Activated B cell treated with CpG ODN at 0.5 μM for 24 hours (primary cell): ENCODE data around the gene CCDC73. TPM values are rescaled to one million over a fixed set of nuclear protein-coding genes. Genes with fewer than 3 reads are reported as not detected.

Experiments used
- ATAC-seq: fragments of 200-7000 bp; cut with Tn5 transposase; one replicate; pipeline ENCODE4 v1.10.0; 2021; ENCODE audit warnings: low read depth, mild to moderate bottlenecking, moderate library complexity
- CTCF ChIA-PET: fragments of 350-600 bp; sonication (Branson Sonifier 250); formaldehyde crosslinking; loops from one replicate; lab custom pipeline; 2021; ENCODE audit warnings: antibody characterized with exemption; lab: Charles Lee
- POLR2A ChIA-PET: fragments of 350-600 bp; sonication (Branson Sonifier 250); formaldehyde crosslinking; loops from one replicate; lab custom pipeline; 2021; ENCODE audit warnings: antibody characterized with exemption; lab: Charles Lee
- DNase-seq: peaks from one replicate; pipeline ENCODE4 v3.0.0; 2022
- H3K27ac Mint-ChIP-seq: one replicate; pipeline ENCODE4 v1.8.0; 2020; ENCODE audit warnings: mixed read lengths
- H3K27me3 Mint-ChIP-seq: one replicate; pipeline ENCODE4 v1.8.0; 2021; ENCODE audit warnings: mixed read lengths
- H3K36me3 Mint-ChIP-seq: one replicate; pipeline ENCODE4 v1.8.0; 2021; ENCODE audit warnings: low read depth, mixed read lengths
- H3K4me1 Mint-ChIP-seq: one replicate; pipeline ENCODE4 v1.8.0; 2021; ENCODE audit warnings: mixed read lengths
- H3K4me3 Mint-ChIP-seq: one replicate; pipeline ENCODE4 v1.8.0; 2020; ENCODE audit warnings: mild to moderate bottlenecking, mixed read lengths
- H3K9me3 Mint-ChIP-seq: one replicate; pipeline ENCODE4 v1.8.0; 2020; ENCODE audit warnings: mixed read lengths
- CTCF ChIP-seq: fragments of 200-600 bp; IDR thresholded peaks from one replicate; pipeline ENCODE4 v1.8.0; 2022; ENCODE audit warnings: antibody characterized with exemption, mild to moderate bottlenecking
- intact Hi-C: fragments of 100-400 bp; cut with micrococcal nuclease; formaldehyde crosslinking; loops from one replicate; pipeline ENCODE4 v1.15.1; 2024
- total RNA-seq: library from RNA; stranded (reverse); gene quantifications from 2 replicates; pipeline ENCODE4 v1.2.3, GENCODE V29; 2022

Gene CCDC73
- total RNA-seq, 1 donor from 2014 or later = 0.07 TPM

GRCh38 chr11:32752001-32752400 is 42.5 kb downstream of the CCDC73 start:
- ChIA-PET CTCF (interaction anchor here (0.9 kb wide), 1 partner anchor 41 kb away, joined by 3 read pairs; no protein-coding TSS in a partner anchor), POLR2A (no interaction called here)
- ATAC-seq = no peak
- Mint-ChIP-seq H3K4me1 (no peaks in the 10 kb centered on the region), H3K4me3 (no peak overlapping the region), H3K27me3 (peaks cover 5% of the 10 kb centered on the region), H3K9me3 (no peaks in the 10 kb centered on the region), H3K27ac (no peak overlapping the region), H3K36me3 (no peaks in the 10 kb centered on the region)
- no peak for TF ChIP-seq CTCF
- intact Hi-C loops = no loop called here
- DNase-seq = no peak

- POLR2A ChIA-PET = no interaction called here
- CTCF ChIA-PET = interaction anchor here (0.9 kb wide), 1 partner anchor 41 kb away, joined by 3 read pairs; no protein-coding TSS in a partner anchor
- no peak for ATAC-seq
- intact Hi-C loops = no loop called here
- no peak overlapping the region for H3K27ac Mint-ChIP-seq
- no peak for TF ChIP-seq CTCF
- H3K9me3 Mint-ChIP-seq = no peaks in the 10 kb centered on the region
- no peaks in the 10 kb centered on the region for H3K36me3 Mint-ChIP-seq
- H3K4me1 Mint-ChIP-seq = no peaks in the 10 kb centered on the region
- no peak for DNase-seq
- H3K4me3 Mint-ChIP-seq = no peak overlapping the region
- H3K27me3 Mint-ChIP-seq = peaks cover 5% of the 10 kb centered on the region
Observed at GRCh38 chr11:32751381-32751780, 43.1 kb downstream of the CCDC73 start.

GRCh38 chr11:32729976-32730375 is 64.5 kb downstream of the CCDC73 start:
- no peak for TF ChIP-seq CTCF
- CTCF ChIA-PET = no interaction called here
- Mint-ChIP-seq H3K4me1 (no peaks in the 10 kb centered on the region), H3K36me3 (no peaks in the 10 kb centered on the region), H3K4me3 (no peak overlapping the region), H3K27ac (no peak overlapping the region), H3K9me3 (peaks cover 9% of the 10 kb centered on the region), H3K27me3 (peaks cover 18% of the 10 kb centered on the region)
- DNase-seq = no peak
- intact Hi-C loops = no loop called here
- ATAC-seq = no peak
- POLR2A ChIA-PET = no interaction called here

GRCh38 chr11:32723332-32723731 is 71.1 kb downstream of the CCDC73 start:
- ChIA-PET CTCF (no interaction called here), POLR2A (no interaction called here)
- no peaks in the 10 kb centered on the region for H3K36me3 Mint-ChIP-seq
- intact Hi-C loops = no loop called here
- H3K27me3 Mint-ChIP-seq = peaks cover 2% of the 10 kb centered on the region
- DNase-seq (no peak), ATAC-seq (no peak)
- no peaks in the 10 kb centered on the region for H3K9me3 Mint-ChIP-seq
- no peaks in the 10 kb centered on the region for H3K4me1 Mint-ChIP-seq
- no peak overlapping the region for H3K4me3 Mint-ChIP-seq
- no peak overlapping the region for H3K27ac Mint-ChIP-seq
- no peak for TF ChIP-seq CTCF

GRCh38 chr11:32722255-32722654 is 72.2 kb downstream of the CCDC73 start:
- ChIA-PET CTCF (no interaction called here), POLR2A (no interaction called here)
- Mint-ChIP-seq H3K36me3 (no peaks in the 10 kb centered on the region), H3K9me3 (no peaks in the 10 kb centered on the region), H3K27me3 (peaks cover 4% of the 10 kb centered on the region), H3K4me3 (no peak overlapping the region), H3K27ac (no peak overlapping the region), H3K4me1 (no peaks in the 10 kb centered on the region)
- DNase-seq = no peak
- no peak for TF ChIP-seq CTCF
- ATAC-seq = no peak
- intact Hi-C loops = no loop called here
